Coronary artery (tissue), 2 donors: ENCODE measurements around the gene TTLL9.
A peak's percentile ranks its signal among the peaks of the same experiment; 100 is the strongest.

Experiments used
- DNase-seq: peaks from one replicate; pipeline ENCODE4 v3.0.0-alpha.2; 2017; ENCODE audit warnings: low spot score
- H3K27ac ChIP-seq, 2 donors: fragments of 200-600 bp; sonication (generic); one replicate each; pipeline ENCODE4 v1.5.1; 2016 to 2019
- H3K4me3 ChIP-seq: fragments of 200-600 bp; sonication (generic); 2 replicates; pipeline ENCODE4 v1.5.1; 2016; ENCODE audit warnings: mild to moderate bottlenecking, moderate library complexity
- CTCF ChIP-seq: fragments of 200-600 bp; sonication (generic); IDR thresholded peaks from one replicate; pipeline ENCODE4 v1.5.1; 2019; ENCODE audit warnings: antibody characterized with exemption

The TTLL9 gene

GRCh38 chr20:31948008-31948407, 77.6 kb downstream of the TTLL9 start:
- Histone ChIP-seq H3K27ac (no peak overlapping the region), H3K4me3 (no peak overlapping the region)
- no peak for TF ChIP-seq CTCF
- DNase-seq: no peak

- TF ChIP-seq CTCF: no peak
- DNase-seq: no peak
- Histone ChIP-seq H3K27ac (no peak overlapping the region), H3K4me3 (peak overlapping the region; percentile 95)
Observed at GRCh38 chr20:31949877-31950646, 79.6 kb downstream of the TTLL9 start.

GRCh38 chr20:31951203-31951529, 80.7 kb downstream of the TTLL9 start:
- no peak for DNase-seq
- peak overlapping the region; percentile 82 to 84 for H3K27ac ChIP-seq
- no peak for TF ChIP-seq CTCF
- peak overlapping the region; percentile 95 for H3K4me3 ChIP-seq

- H3K27ac ChIP-seq: peak within 1 kb of the TSS; percentile 82 to 84
- TF ChIP-seq CTCF: peak; percentile 83
- peak; percentile 94 for DNase-seq
Observed at GRCh38 chr20:31951530-31952453, 81.4 kb downstream of the TTLL9 start, which contains the start of gene PDRG1. PDRG1 (minus strand) TSS chr20:31952046; CDS start chr20:31951961, 85 bp downstream.

GRCh38 chr20:31953556-31954148, 83.2 kb downstream of the TTLL9 start:
- Histone ChIP-seq H3K4me3 (no peak overlapping the region), H3K27ac (no peak overlapping the region)
- DNase-seq: no peak
- no peak for TF ChIP-seq CTCF

More at GRCh38 chr20:31951530-31952453, 81.4 kb downstream of the TTLL9 start, which contains the start of gene PDRG1:
- H3K4me3 ChIP-seq: peak within 1 kb of the TSS; percentile 95

- no peak for TF ChIP-seq CTCF
- Histone ChIP-seq H3K27ac (no peak overlapping the region), H3K4me3 (no peak overlapping the region)
- DNase-seq: no peak
Observed at GRCh38 chr20:31954500-31954899, 84.1 kb downstream of the TTLL9 start.
